Stimulated activated CD4-positive, alpha-beta T cell treated with anti-CD3 and anti-CD28 coated beads, Interleukin-12 subunit alpha, Interleukin-12 subunit beta, amount 100 ng/mL, for 24 hours (primary cell): ENCODE measurements around the gene NCOA3.
"Not testable (repeated sequence)": the region's sequence is repeated elsewhere in the genome, so short reads cannot be mapped to it uniquely, and the experiment has no call there.

ENCODE experiments used
- DNase-seq, 2 experiments: peaks; one replicate each; pipeline ENCODE4 v3.0.0-alpha.2; 2020; ENCODE audit warnings: low read depth in 2 of 2

Gene NCOA3

GRCh38 chr20:47500554-47500953 lies 1.1 kb upstream of the NCOA3 start:
- DNase-seq = no peak

GRCh38 chr20:47501116-47501481 lies 588 bp upstream of the NCOA3 start:
- no peak for DNase-seq

GRCh38 chr20:47502271-47503239 lies 868 bp downstream of the NCOA3 start:
- DNase-seq = no peak

DNA sequence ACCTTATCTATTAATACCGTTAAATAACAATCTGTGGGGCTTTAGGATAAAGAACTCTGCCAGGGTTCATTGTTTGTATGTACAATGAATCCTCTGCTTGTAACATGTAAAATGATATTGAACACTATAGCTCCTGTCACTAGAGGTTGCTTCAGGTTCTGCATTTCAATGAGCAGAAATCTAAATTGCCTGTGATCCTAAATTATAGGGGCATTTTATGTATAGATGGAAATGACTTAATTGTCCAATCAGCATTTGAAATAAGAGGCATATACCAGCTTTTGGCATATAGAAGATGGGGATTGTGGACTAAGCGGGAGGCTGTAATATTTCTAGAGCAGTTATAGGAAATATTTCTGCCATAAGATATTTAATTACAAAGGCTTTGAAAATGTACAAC lies 2.0 kb downstream of the NCOA3 start:
- no peak for DNase-seq

DNA sequence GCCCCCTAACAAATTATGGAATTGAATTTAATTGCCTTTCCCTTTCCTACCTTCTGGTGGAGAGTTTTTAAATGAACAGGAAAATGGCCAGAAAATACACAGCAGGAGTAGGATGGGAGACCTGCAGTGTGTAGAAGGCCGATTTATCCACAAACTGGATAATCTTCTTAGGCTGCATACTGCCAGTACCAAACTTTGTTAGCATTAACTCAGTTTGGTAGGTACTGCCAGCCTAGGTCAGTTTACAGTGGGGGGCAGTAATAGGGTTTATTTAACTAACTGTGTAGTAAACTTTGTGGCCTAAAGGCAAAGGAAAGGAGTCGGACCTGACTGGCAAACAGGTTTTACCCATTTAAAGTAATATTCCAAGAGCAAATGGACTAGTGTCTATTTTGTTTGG lies 4.6 kb downstream of the NCOA3 start:
- DNase-seq = no peak

GRCh38 chr20:47506850-47507249 lies 5.2 kb downstream of the NCOA3 start:
- no peak for DNase-seq

GRCh38 chr20:47507275-47507981 lies 5.7 kb downstream of the NCOA3 start:
- not testable (repeated sequence) for DNase-seq

DNA sequence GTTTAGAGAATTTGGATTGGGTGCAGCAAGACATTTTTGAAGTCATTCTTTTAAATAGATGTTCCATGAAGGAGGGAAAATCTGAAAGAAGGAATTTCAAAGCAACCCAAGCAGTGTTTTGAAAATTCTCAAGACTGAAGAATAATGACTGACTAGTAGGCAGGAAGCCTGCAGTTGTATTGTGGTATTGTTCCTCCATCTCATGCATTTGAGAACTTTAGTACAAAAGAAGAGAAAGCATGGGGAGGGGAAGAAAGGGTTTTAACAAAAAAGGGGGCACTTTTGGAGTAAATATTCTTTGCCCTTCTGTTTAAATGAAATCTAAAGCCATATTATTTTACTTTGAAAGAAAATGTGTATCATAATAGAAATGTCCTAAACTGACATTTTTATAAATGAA lies 6.6 kb downstream of the NCOA3 start:
- DNase-seq = no peak

DNA sequence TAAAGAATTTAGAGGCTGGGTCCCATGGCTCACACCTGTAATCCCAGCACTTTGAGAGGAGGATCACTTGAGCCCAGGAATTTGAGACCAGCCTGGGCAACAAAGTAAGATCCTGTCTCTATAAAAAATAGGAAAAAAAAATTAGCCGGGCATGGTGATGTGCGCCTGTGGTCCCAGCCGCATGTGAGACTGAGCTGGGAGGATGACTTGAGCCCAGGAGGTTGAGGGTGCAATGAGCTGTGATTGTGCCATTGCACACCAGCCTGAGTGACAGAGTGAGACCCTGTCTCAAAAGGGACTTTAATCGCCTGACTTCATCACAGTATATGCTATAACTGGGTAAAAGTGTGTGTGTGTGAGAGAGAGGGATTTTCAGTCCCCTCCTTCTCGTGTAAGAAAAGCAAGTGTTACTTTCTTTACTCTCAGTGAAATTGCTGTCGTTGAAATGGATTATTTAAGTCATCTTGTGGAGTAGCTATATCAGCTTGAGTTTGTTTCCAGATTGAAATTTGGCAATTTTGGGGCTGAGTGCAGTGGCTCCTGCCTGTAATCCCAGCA lies 7.5 kb downstream of the NCOA3 start:
- no peak for DNase-seq

DNA sequence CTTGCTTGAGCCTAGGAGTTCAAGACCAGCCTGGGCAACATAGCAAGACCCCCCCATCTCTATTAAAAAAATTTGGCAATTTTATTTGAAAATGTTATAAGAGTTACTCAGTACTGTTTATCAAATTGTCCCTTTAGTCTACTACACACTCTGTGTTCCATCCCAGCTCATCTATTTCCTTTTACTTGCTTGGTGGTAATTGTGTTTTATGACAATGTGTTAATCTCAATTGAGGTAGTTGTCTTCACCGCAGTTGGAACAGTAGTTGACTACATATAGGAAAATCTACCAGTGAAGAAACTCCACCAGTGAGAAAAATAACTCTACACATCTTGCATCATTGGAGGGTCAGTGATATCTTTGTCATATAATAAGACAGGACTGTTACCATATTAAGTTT lies 8.0 kb downstream of the NCOA3 start:
- no peak for DNase-seq

- DNase-seq = no peak
Observed at GRCh38 chr20:47515843-47516242, 14.2 kb downstream of the NCOA3 start.

DNA sequence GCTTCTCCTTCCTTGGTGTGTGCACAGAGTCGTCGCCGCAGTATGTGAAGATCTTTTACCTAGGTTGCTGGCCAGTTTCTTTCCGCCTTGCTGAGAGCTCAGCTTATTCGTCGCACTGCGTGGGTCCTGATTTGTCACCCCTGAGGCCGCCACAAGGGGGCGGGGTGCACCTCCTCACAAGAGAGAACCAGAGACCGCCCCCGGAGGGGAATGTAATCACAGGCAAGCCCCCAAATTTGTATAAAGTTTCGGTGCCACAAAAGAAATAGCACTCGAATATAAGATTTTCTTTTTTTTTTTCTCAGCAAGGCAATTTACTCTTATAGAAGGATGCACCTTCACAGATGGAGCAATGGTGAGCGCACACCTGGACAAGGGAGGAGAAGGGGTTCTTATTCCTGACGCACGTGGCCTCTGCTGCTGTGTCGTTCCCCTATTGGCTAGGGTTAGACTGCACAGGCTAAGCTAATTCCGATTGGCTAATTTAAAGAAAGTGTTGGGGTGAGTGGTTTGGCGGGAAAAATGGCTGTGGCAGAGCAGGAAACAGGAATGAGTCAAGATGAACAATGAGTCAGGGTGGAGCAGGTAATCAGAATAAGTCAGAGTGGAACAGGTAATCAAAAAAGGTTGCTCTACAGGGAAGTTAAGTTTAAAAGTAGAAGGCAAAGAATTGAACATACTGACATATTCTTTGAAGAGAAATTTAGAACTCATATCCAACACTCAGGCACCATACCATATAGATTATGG lies 19.5 kb downstream of the NCOA3 start:
- no peak for DNase-seq

- DNase-seq = no peak
Observed at GRCh38 chr20:47524015-47524784, 22.5 kb downstream of the NCOA3 start.

- no peak for DNase-seq
Observed at GRCh38 chr20:47527004-47527800, 25.5 kb downstream of the NCOA3 start.

- DNase-seq = no peak
Observed at GRCh38 chr20:47529840-47530239, 28.2 kb downstream of the NCOA3 start.

- DNase-seq = no peak
Observed at GRCh38 chr20:47531458-47531857, 29.8 kb downstream of the NCOA3 start.

DNA sequence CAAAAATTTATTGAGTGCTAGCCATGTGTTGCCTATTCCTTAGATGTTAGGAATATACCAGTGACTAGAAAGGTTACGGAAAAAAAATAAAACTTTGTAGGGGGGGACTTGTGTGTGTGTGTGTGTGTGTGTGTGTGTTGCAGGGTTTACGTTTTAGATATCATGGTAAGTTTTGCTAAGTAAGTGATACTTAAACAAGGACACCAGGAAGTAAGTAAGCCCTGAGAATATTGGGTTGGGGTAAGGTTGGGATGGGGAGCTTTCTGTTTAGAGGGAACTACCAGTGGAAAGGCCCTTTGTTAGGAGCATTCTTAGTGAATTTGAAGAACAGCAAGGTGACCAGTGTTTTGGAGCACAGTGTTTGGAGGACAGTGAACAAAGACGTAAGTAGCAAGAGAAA lies 30.3 kb downstream of the NCOA3 start:
- DNase-seq = no peak

DNA sequence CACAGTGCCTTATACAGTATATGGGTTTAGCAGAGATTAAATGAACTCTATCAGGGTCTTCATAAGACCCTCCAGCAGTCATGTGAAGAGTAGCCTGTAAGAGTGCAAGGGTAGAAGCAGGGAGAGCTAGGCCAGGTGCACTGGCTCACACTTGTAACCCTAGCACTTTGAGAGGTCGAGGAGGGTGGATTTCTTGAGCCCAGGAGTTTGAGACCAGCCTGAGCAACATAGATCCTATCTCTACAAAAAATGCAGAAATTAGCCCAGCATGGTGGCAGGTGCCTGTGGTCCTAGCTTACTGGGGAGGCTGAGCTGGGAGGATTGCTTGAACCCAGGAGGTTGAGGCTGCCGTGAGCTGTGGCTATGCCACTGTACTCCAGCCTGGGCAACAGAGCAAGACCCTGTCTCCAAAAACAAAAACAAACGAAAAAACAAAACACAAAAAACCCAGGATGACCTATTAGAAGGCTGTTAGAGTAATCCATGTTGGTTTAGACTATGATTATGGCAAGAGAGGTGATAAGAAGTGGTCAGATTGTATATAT lies 31.9 kb downstream of the NCOA3 start:
- DNase-seq = no peak

DNA sequence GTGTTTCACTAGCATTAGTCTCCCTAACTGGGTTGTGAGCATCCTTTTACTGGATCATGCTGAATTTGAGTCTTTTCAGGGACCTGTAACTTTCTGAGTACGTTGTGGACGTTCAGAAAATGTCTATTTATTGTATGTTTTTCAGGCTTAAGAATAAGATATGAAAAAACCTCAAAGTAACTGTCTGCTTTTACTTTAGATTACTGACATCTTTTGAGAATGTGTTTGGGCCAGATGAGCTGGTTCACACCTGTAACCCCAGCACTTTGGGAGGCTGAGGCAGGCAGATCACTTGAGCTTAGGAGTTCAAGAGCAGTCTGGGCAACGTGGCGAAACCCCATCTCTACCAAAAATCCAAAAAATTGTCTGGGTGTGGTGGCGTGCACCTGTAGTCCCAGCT lies 32.7 kb downstream of the NCOA3 start:
- no peak for DNase-seq

- no peak for DNase-seq
Observed at GRCh38 chr20:47535088-47535487, 33.4 kb downstream of the NCOA3 start.
